ENCODE results near the gene SESTD1.
"Not testable (repeated sequence)": the region's sequence is repeated elsewhere in the genome, so short reads cannot be mapped to it uniquely, and the experiment has no call there.

Gene SESTD1

GRCh38 chr2:179096090-179096489, 168.5 kb downstream of the SESTD1 start:
- CTCF ChIA-PET: no interaction called here
- TF ChIP-seq CTCF (conservative IDR thresholded peaks at IDR 0.05; ENCODE audit: low read depth): no peak
- no peak for DNase-seq (ENCODE audit: low spot score)
- H3K27ac ChIP-seq: no peak overlapping the region
- POLR2A ChIA-PET (ENCODE audit: low non-redundant PET): no interaction called here

- DNase-seq (ENCODE audit: low spot score); POLR2A ChIA-PET (ENCODE audit: low non-redundant PET): not testable (repeated sequence)
Observed at GRCh38 chr2:179092912-179093311, 171.7 kb downstream of the SESTD1 start.

GRCh38 chr2:179082697-179083096, 181.9 kb downstream of the SESTD1 start:
- ChIA-PET POLR2A (ENCODE audit: low non-redundant PET) (no interaction called here), CTCF (no interaction called here)
- no peak for TF ChIP-seq CTCF (conservative IDR thresholded peaks at IDR 0.05; ENCODE audit: low read depth)
- no peak overlapping the region for H3K27ac ChIP-seq
- no peak for DNase-seq (ENCODE audit: low spot score)

More at GRCh38 chr2:179092912-179093311, 171.7 kb downstream of the SESTD1 start:
- H3K27ac ChIP-seq, CTCF ChIA-PET: not testable (repeated sequence)

GRCh38 chr2:179081954-179082353, 182.7 kb downstream of the SESTD1 start:
- H3K27ac ChIP-seq: no peak overlapping the region
- CTCF ChIA-PET: no interaction called here
- TF ChIP-seq CTCF (conservative IDR thresholded peaks at IDR 0.05; ENCODE audit: low read depth): no peak
- no peak for DNase-seq (ENCODE audit: low spot score)
- POLR2A ChIA-PET (ENCODE audit: low non-redundant PET): no interaction called here

GRCh38 chr2:179072527-179072926, 192.1 kb downstream of the SESTD1 start:
- POLR2A ChIA-PET (ENCODE audit: low non-redundant PET): no interaction called here
- H3K27ac ChIP-seq: no peak overlapping the region
- no peak for DNase-seq (ENCODE audit: low spot score)
- no peak for TF ChIP-seq CTCF (conservative IDR thresholded peaks at IDR 0.05; ENCODE audit: low read depth)
- CTCF ChIA-PET: no interaction called here

GRCh38 chr2:179071810-179072355, 192.7 kb downstream of the SESTD1 start:
- DNase-seq (ENCODE audit: low spot score): no peak
- no peak overlapping the region for H3K27ac ChIP-seq
- no peak for TF ChIP-seq CTCF (conservative IDR thresholded peaks at IDR 0.05; ENCODE audit: low read depth)
- CTCF ChIA-PET: interaction anchor here (0.7 kb wide), 1 partner anchor 1619 kb away, joined by 3 read pairs; no protein-coding TSS in a partner anchor
- POLR2A ChIA-PET (ENCODE audit: low non-redundant PET): no interaction called here

GRCh38 chr2:179070895-179071294, 193.7 kb downstream of the SESTD1 start:
- POLR2A ChIA-PET (ENCODE audit: low non-redundant PET): no interaction called here
- CTCF ChIA-PET: no interaction called here
- no peak for TF ChIP-seq CTCF (conservative IDR thresholded peaks at IDR 0.05; ENCODE audit: low read depth)
- no peak for DNase-seq (ENCODE audit: low spot score)
- H3K27ac ChIP-seq: no peak overlapping the region

All from RWPE1 (cell line).